Measurements from ENCODE around the gene HERC6.

GRCh38 chr4:88335092-88335665 is 43.5 kb upstream of the HERC6 start:
- TF ChIP-seq CREB1 (IDR thresholded peaks at IDR 0.05; ENCODE audit: low read depth) (no peak), REST (IDR thresholded peaks at IDR 0.05; ENCODE audit: low read depth) (no peak), EGR1 (IDR thresholded peaks at IDR 0.05) (no peak), EP300 (IDR thresholded peaks at IDR 0.05; ENCODE audit: borderline replicate concordance) (no peak), RAD21 (IDR thresholded peaks at IDR 0.05; ENCODE audit: low read depth) (no peak), TCF12 (IDR thresholded peaks at IDR 0.05; ENCODE audit: low read depth) (no peak)
- TF ChIP-seq, protein P1, sequence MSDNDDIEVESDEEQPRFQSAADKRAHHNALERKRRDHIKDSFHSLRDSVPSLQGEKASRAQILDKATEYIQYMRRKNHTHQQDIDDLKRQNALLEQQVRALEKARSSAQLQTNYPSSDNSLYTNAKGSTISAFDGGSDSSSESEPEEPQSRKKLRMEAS (IDR thresholded peaks at IDR 0.05), result no peak
